ENCODE results near the gene MKS1.

The MKS1 gene

GRCh38 chr17:58195518-58196123 is 23.4 kb downstream of the MKS1 start:
- no peak overlapping the region for H3K4me3 ChIP-seq (ENCODE audit: low read depth, low read length)
- no peak for DNase-seq (ENCODE audit: low read depth)
- no peak for TF ChIP-seq CTCF (IDR thresholded peaks at IDR 0.05; ENCODE audit: insufficient read depth, low read depth, low read length, missing control alignments)

GRCh38 chr17:58193641-58194255 is 25.3 kb downstream of the MKS1 start:
- no peak overlapping the region for H3K4me3 ChIP-seq (ENCODE audit: low read depth, low read length)
- no peak for DNase-seq (ENCODE audit: low read depth)
- TF ChIP-seq CTCF (IDR thresholded peaks at IDR 0.05; ENCODE audit: insufficient read depth, low read depth, low read length, missing control alignments) = no peak

- TF ChIP-seq CTCF (IDR thresholded peaks at IDR 0.05; ENCODE audit: insufficient read depth, low read depth, low read length, missing control alignments) = no peak
- no peak within 1 kb of the TSS for H3K4me3 ChIP-seq (ENCODE audit: low read depth, low read length)
- no peak for DNase-seq (ENCODE audit: low read depth)
Measured at GRCh38 chr17:58192612-58193011, 26.4 kb downstream of the MKS1 start, which contains the start of gene EPX. Gene EPX (plus strand): TSS chr17:58192726. CDS start chr17:58192847, 121 bp downstream.

- DNase-seq (ENCODE audit: low read depth) = no peak
- H3K4me3 ChIP-seq (ENCODE audit: low read depth, low read length) = no peak overlapping the region
- TF ChIP-seq CTCF (IDR thresholded peaks at IDR 0.05; ENCODE audit: insufficient read depth, low read depth, low read length, missing control alignments) = no peak
Measured at GRCh38 chr17:58191241-58191896, 27.7 kb downstream of the MKS1 start.

GRCh38 chr17:58189436-58190146 is 29.5 kb downstream of the MKS1 start:
- DNase-seq (ENCODE audit: low read depth) = no peak
- TF ChIP-seq CTCF (IDR thresholded peaks at IDR 0.05; ENCODE audit: insufficient read depth, low read depth, low read length, missing control alignments) = no peak
- H3K4me3 ChIP-seq (ENCODE audit: low read depth, low read length) = no peak overlapping the region

- DNase-seq (ENCODE audit: low read depth) = no peak
- no peak for TF ChIP-seq CTCF (IDR thresholded peaks at IDR 0.05; ENCODE audit: insufficient read depth, low read depth, low read length, missing control alignments)
- H3K4me3 ChIP-seq (ENCODE audit: low read depth, low read length) = no peak overlapping the region
Measured at GRCh38 chr17:58187675-58188074, 31.4 kb downstream of the MKS1 start.
